IPS-20b (cell line): Measurements from ENCODE around the gene HBG2.

Experiments
- H3K27ac ChIP-seq: one replicate; pipeline ENCODE4 v1.5.1; 2013; ENCODE audit warnings: low read length
- H3K27me3 ChIP-seq: 2 replicates; pipeline ENCODE4 v1.6.1; 2013; ENCODE audit warnings: mild to moderate bottlenecking, low read length, inconsistent platforms; ENCODE audit not compliant: insufficient read depth
- H3K36me3 ChIP-seq: 2 replicates; pipeline ENCODE4 v1.6.1; 2013; ENCODE audit warnings: low read depth, mild to moderate bottlenecking, inconsistent platforms, low read length, moderate library complexity; ENCODE audit not compliant: insufficient read depth
- H3K4me1 ChIP-seq: 2 replicates; pipeline ENCODE4 v1.6.1; 2013; ENCODE audit warnings: mild to moderate bottlenecking, control low read depth, inconsistent platforms, low read length, moderate library complexity; ENCODE audit not compliant: insufficient read depth
- H3K4me3 ChIP-seq: 2 replicates; pipeline ENCODE4 v1.5.1; 2013; ENCODE audit warnings: mild to moderate bottlenecking, low read length, inconsistent platforms
- H3K9ac ChIP-seq: 2 replicates; pipeline ENCODE4 v1.6.1; 2013; ENCODE audit warnings: low read depth, mild to moderate bottlenecking, inconsistent platforms, low read length, moderate library complexity
- H3K9me3 ChIP-seq: 2 replicates; pipeline ENCODE4 v1.6.1; 2013; ENCODE audit warnings: mild to moderate bottlenecking, low read depth, low read length, inconsistent platforms; ENCODE audit not compliant: insufficient read depth

Gene HBG2

GRCh38 chr11:5280582-5281102, 26.1 kb upstream of the HBG2 start:
- no peak overlapping the region for H3K27ac ChIP-seq
- H3K9me3 ChIP-seq = no peaks in the 10 kb centered on the region
- H3K4me1 ChIP-seq = no peaks in the 10 kb centered on the region; the same call in 1 of the 2 replicates
- no peaks in the 10 kb centered on the region for H3K27me3 ChIP-seq
- H3K36me3 ChIP-seq = no peaks in the 10 kb centered on the region
- H3K9ac ChIP-seq = no peak overlapping the region
- no peak overlapping the region for H3K4me3 ChIP-seq

- H3K4me1 ChIP-seq = no peaks in the 10 kb centered on the region; the same call in 1 of the 2 replicates
- H3K27me3 ChIP-seq = no peaks in the 10 kb centered on the region
- no peak overlapping the region for H3K27ac ChIP-seq
- H3K9ac ChIP-seq = no peak overlapping the region
- H3K9me3 ChIP-seq = no peaks in the 10 kb centered on the region
- no peaks in the 10 kb centered on the region for H3K36me3 ChIP-seq
- no peak overlapping the region for H3K4me3 ChIP-seq
Measured at GRCh38 chr11:5279471-5280090, 25.0 kb upstream of the HBG2 start.

GRCh38 chr11:5277807-5278382, 23.3 kb upstream of the HBG2 start:
- Histone ChIP-seq H3K27me3 (no peaks in the 10 kb centered on the region), H3K4me1 (no peaks in the 10 kb centered on the region; the same call in 1 of the 2 replicates), H3K9me3 (no peaks in the 10 kb centered on the region), H3K9ac (no peak overlapping the region), H3K36me3 (no peaks in the 10 kb centered on the region), H3K4me3 (no peak overlapping the region), H3K27ac (no peak overlapping the region)

- no peaks in the 10 kb centered on the region for H3K36me3 ChIP-seq
- no peaks in the 10 kb centered on the region for H3K27me3 ChIP-seq
- H3K9ac ChIP-seq = no peak overlapping the region
- no peak overlapping the region for H3K27ac ChIP-seq
- H3K4me1 ChIP-seq = no peaks in the 10 kb centered on the region; the same call in 1 of the 2 replicates
- no peak overlapping the region for H3K4me3 ChIP-seq
- no peaks in the 10 kb centered on the region for H3K9me3 ChIP-seq
Measured at GRCh38 chr11:5276697-5277096, 22.1 kb upstream of the HBG2 start.

GRCh38 chr11:5275369-5276110, 21.0 kb upstream of the HBG2 start:
- H3K4me3 ChIP-seq = no peak overlapping the region
- no peaks in the 10 kb centered on the region for H3K9me3 ChIP-seq
- no peaks in the 10 kb centered on the region for H3K4me1 ChIP-seq
- H3K36me3 ChIP-seq = no peaks in the 10 kb centered on the region
- H3K9ac ChIP-seq = no peak overlapping the region
- no peaks in the 10 kb centered on the region for H3K27me3 ChIP-seq
- no peak overlapping the region for H3K27ac ChIP-seq

- H3K27me3 ChIP-seq = no peaks in the 10 kb centered on the region
- H3K9ac ChIP-seq = no peak overlapping the region
- no peak overlapping the region for H3K4me3 ChIP-seq
- H3K4me1 ChIP-seq = no peaks in the 10 kb centered on the region
- H3K9me3 ChIP-seq = no peaks in the 10 kb centered on the region
- H3K36me3 ChIP-seq = no peaks in the 10 kb centered on the region
- H3K27ac ChIP-seq = no peak overlapping the region
Measured at GRCh38 chr11:5274395-5274794, 19.8 kb upstream of the HBG2 start.

GRCh38 chr11:5272395-5273017, 17.9 kb upstream of the HBG2 start:
- no peaks in the 10 kb centered on the region for H3K4me1 ChIP-seq

GRCh38 chr11:5269715-5270147, 15.2 kb upstream of the HBG2 start, which contains the start of gene HBE1:
Gene HBE1 (minus strand): TSS chr11:5269945. CDS start chr11:5269890, 55 bp downstream.
- no peaks in the 10 kb centered on the region for H3K27me3 ChIP-seq

More at GRCh38 chr11:5272395-5273017, 17.9 kb upstream of the HBG2 start:
- no peak overlapping the region for H3K4me3 ChIP-seq
- no peak overlapping the region for H3K9ac ChIP-seq
- no peaks in the 10 kb centered on the region for H3K36me3 ChIP-seq
- no peaks in the 10 kb centered on the region for H3K27me3 ChIP-seq
- H3K9me3 ChIP-seq = no peaks in the 10 kb centered on the region
- H3K27ac ChIP-seq = no peak overlapping the region

GRCh38 chr11:5267033-5267563, 12.5 kb upstream of the HBG2 start:
- Histone ChIP-seq H3K27ac (no peak overlapping the region), H3K9me3 (no peaks in the 10 kb centered on the region), H3K36me3 (no peaks in the 10 kb centered on the region), H3K27me3 (no peaks in the 10 kb centered on the region), H3K4me1 (no peaks in the 10 kb centered on the region), H3K9ac (no peak overlapping the region), H3K4me3 (no peak overlapping the region)

More at GRCh38 chr11:5269715-5270147, 15.2 kb upstream of the HBG2 start, which contains the start of gene HBE1:
- Histone ChIP-seq H3K9ac (no peak within 1 kb of the TSS), H3K36me3 (no peaks in the 10 kb centered on the region), H3K4me1 (no peaks in the 10 kb centered on the region), H3K27ac (no peak within 1 kb of the TSS), H3K4me3 (no peak within 1 kb of the TSS), H3K9me3 (no peaks in the 10 kb centered on the region)

- H3K36me3 ChIP-seq = no peaks in the 10 kb centered on the region
- H3K27me3 ChIP-seq = no peaks in the 10 kb centered on the region
- no peaks in the 10 kb centered on the region for H3K4me1 ChIP-seq
- no peak overlapping the region for H3K27ac ChIP-seq
- H3K9ac ChIP-seq = no peak overlapping the region
- no peak overlapping the region for H3K4me3 ChIP-seq
- H3K9me3 ChIP-seq = no peaks in the 10 kb centered on the region
Measured at GRCh38 chr11:5266609-5267008, 12.0 kb upstream of the HBG2 start.

GRCh38 chr11:5265832-5266231, 11.3 kb upstream of the HBG2 start:
- Histone ChIP-seq H3K4me3 (no peak overlapping the region), H3K9ac (no peak overlapping the region), H3K27ac (no peak overlapping the region), H3K4me1 (no peaks in the 10 kb centered on the region), H3K36me3 (no peaks in the 10 kb centered on the region), H3K27me3 (no peaks in the 10 kb centered on the region), H3K9me3 (no peaks in the 10 kb centered on the region)
